ENCODE data around the gene NCKAP5.

- TF ChIP-seq YY1 (IDR thresholded peaks at IDR 0.05; ENCODE audit: insufficient read depth, insufficient read length) (no peak), SUZ12 (IDR thresholded peaks at IDR 0.05; ENCODE audit: extremely low read depth, insufficient read depth, insufficient read length) (no peak), ZNF274 (IDR thresholded peaks at IDR 0.05; ENCODE audit: low read depth, low read length) (no peak)
These were observed 163.0 kb downstream of the NCKAP5 start for GRCh38 chr2:133405252-133405651.

Data from NT2/D1 (cell line).